MM.1S (cell line): ENCODE data around the gene MISP.
A peak's percentile ranks its signal among the peaks of the same experiment; 100 is the strongest.

Source experiments
- DNase-seq: peaks from one replicate; pipeline ENCODE4 v3.0.0-alpha.2; 2015
- H2AFZ ChIP-seq: fragments of 300-600 bp; sonication (generic); 2 replicates; pipeline ENCODE4 v1.6.0; 2016; ENCODE audit warnings: antibody characterized with exemption, low read length
- H3F3A ChIP-seq: fragments of 300-600 bp; sonication (generic); 2 replicates; pipeline ENCODE4 v1.6.1; 2016; ENCODE audit warnings: mild to moderate bottlenecking, antibody characterized with exemption, low read length, moderate library complexity, mixed read lengths; ENCODE audit not compliant: insufficient read depth
- H3K27ac ChIP-seq: fragments of 300-600 bp; sonication (generic); 2 replicates; pipeline ENCODE4 v1.5.1; 2016; ENCODE audit warnings: mild to moderate bottlenecking, low read length
- H3K27me3 ChIP-seq: fragments of 300-600 bp; sonication (generic); replicated peaks from 2 replicates; pipeline ENCODE4 v1.6.0; 2016; ENCODE audit warnings: low read length; ENCODE audit not compliant: insufficient read depth
- H3K36me3 ChIP-seq: fragments of 300-600 bp; sonication (generic); replicated peaks from 2 replicates; pipeline ENCODE4 v1.6.1; 2016; ENCODE audit warnings: mild to moderate bottlenecking, low read length, mixed read lengths; ENCODE audit not compliant: insufficient read depth
- H3K4me1 ChIP-seq: fragments of 300-600 bp; sonication (generic); 2 replicates; pipeline ENCODE4 v1.6.1; 2016; ENCODE audit warnings: low read length, mixed read lengths
- H3K4me2 ChIP-seq: fragments of 300-600 bp; sonication (generic); 2 replicates; pipeline ENCODE4 v1.6.0; 2016; ENCODE audit warnings: low read depth, low read length
- H3K4me3 ChIP-seq: fragments of 300-600 bp; sonication (generic); 2 replicates; pipeline ENCODE4 v1.5.1; 2016; ENCODE audit warnings: low read length, mixed read lengths
- H3K79me2 ChIP-seq: fragments of 300-600 bp; sonication (generic); 2 replicates; pipeline ENCODE4 v1.6.1; 2016; ENCODE audit warnings: mixed run types, low read length, mixed read lengths
- H3K9ac ChIP-seq: fragments of 300-600 bp; sonication (generic); 2 replicates; pipeline ENCODE4 v1.6.1; 2016; ENCODE audit warnings: low read length, mixed read lengths
- H3K9me2 ChIP-seq: fragments of 300-600 bp; sonication (generic); replicated peaks from 2 replicates; pipeline ENCODE4 v1.6.1; 2016; ENCODE audit warnings: mild to moderate bottlenecking, low read length, mixed read lengths; ENCODE audit not compliant: insufficient read depth
- H3K9me3 ChIP-seq: fragments of 300-600 bp; sonication (generic); replicated peaks from 2 replicates; pipeline ENCODE4 v1.6.1; 2016; ENCODE audit warnings: mild to moderate bottlenecking, low read length, mixed read lengths; ENCODE audit not compliant: insufficient read depth
- H4K20me1 ChIP-seq: fragments of 300-600 bp; sonication (generic); 2 replicates; pipeline ENCODE4 v1.6.1; 2016; ENCODE audit warnings: mild to moderate bottlenecking, low read length, moderate library complexity, mixed read lengths; ENCODE audit not compliant: insufficient read depth
- EZH2 ChIP-seq: fragments of 300-600 bp; sonication (generic); optimal IDR thresholded peaks from 2 replicates; pipeline ENCODE3; 2017; ENCODE audit warnings: low read depth, mild to moderate bottlenecking, antibody characterized with exemption, low read length, mixed read lengths
- EZH2phosphoT487 ChIP-seq: fragments of 300-600 bp; sonication (generic); IDR thresholded peaks from 2 replicates; pipeline ENCODE4 v1.6.1; 2018; ENCODE audit warnings: antibody characterized with exemption, low read length
- TF ChIP-seq, protein P1 (sequence below): fragments of 300-600 bp; sonication (generic); IDR thresholded peaks from 2 replicates; pipeline ENCODE4 v1.5.1; 2016; ENCODE audit warnings: antibody characterized with exemption, low read length, mixed read lengths

The MISP gene

DNA sequence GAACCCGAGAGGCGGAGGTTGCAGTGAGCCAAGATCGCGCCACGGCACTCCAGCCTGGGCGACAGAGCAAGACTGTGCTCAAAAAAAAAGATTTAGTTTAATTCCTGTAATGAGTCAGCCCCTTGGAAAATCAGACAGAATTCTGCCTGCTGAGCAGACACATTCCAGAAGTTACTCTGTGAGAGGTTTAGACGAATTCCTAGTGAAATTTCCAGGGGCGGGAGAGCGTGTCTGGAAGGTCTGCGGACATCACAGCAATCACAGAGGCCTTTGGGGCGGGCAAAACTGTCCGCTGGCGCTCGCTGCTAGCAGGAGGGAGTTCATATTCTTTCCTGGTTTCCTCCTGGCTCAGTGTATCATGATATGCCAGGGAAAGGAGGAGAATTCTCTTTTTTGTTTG, 17.5 kb downstream of the MISP start:
- no peak for DNase-seq
- TF ChIP-seq EZH2 = no peak
- no peak for TF ChIP-seq EZH2phosphoT487
- TF ChIP-seq, protein P1, sequence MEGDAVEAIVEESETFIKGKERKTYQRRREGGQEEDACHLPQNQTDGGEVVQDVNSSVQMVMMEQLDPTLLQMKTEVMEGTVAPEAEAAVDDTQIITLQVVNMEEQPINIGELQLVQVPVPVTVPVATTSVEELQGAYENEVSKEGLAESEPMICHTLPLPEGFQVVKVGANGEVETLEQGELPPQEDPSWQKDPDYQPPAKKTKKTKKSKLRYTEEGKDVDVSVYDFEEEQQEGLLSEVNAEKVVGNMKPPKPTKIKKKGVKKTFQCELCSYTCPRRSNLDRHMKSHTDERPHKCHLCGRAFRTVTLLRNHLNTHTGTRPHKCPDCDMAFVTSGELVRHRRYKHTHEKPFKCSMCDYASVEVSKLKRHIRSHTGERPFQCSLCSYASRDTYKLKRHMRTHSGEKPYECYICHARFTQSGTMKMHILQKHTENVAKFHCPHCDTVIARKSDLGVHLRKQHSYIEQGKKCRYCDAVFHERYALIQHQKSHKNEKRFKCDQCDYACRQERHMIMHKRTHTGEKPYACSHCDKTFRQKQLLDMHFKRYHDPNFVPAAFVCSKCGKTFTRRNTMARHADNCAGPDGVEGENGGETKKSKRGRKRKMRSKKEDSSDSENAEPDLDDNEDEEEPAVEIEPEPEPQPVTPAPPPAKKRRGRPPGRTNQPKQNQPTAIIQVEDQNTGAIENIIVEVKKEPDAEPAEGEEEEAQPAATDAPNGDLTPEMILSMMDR = no peak
- H3K27me3 ChIP-seq = peaks cover 72% of the 10 kb centered on the region
- H3F3A ChIP-seq = no peaks in the 10 kb centered on the region
- no peak overlapping the region for H3K4me2 ChIP-seq
- H4K20me1 ChIP-seq = no peaks in the 10 kb centered on the region
- no peaks in the 10 kb centered on the region for H3K4me1 ChIP-seq
- no peaks in the 10 kb centered on the region for H3K9me2 ChIP-seq
- no peaks in the 10 kb centered on the region for H3K9me3 ChIP-seq
- no peak overlapping the region for H3K9ac ChIP-seq
- no peak overlapping the region for H3K27ac ChIP-seq
- H3K36me3 ChIP-seq = no peaks in the 10 kb centered on the region
- no peak overlapping the region for H3K4me3 ChIP-seq
- H2AFZ ChIP-seq = no peak overlapping the region
- no peaks in the 10 kb centered on the region for H3K79me2 ChIP-seq

DNA sequence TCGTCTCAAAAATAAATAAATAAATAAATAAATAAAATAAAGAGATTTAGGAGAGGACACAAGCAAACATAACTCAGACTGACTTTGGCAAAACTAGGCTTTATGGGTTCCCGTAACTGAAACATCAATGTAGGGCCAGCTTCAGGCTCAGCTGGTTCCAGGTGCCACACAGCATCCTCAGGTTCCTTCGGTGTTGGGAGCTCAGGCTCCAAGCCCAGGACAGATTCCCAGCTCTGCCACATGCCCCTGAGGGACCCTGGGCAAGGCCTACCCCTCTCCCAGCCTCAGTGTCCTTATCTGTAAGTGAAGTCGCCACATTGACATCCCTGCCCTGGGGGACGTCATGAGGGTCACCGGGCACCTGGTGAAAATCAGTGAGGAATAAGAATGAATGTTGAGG, 18.7 kb downstream of the MISP start:
- no peak overlapping the region for H3K4me3 ChIP-seq
- no peak for TF ChIP-seq EZH2
- TF ChIP-seq, protein P1 = no peak
- no peak for TF ChIP-seq EZH2phosphoT487
- no peak overlapping the region for H2AFZ ChIP-seq
- DNase-seq = no peak
- no peaks in the 10 kb centered on the region for H3K9me3 ChIP-seq
- no peaks in the 10 kb centered on the region for H4K20me1 ChIP-seq
- no peak overlapping the region for H3K4me2 ChIP-seq
- H3K36me3 ChIP-seq = no peaks in the 10 kb centered on the region
- H3K9ac ChIP-seq = no peak overlapping the region
- no peaks in the 10 kb centered on the region for H3K9me2 ChIP-seq
- H3K27me3 ChIP-seq = peaks cover 70% of the 10 kb centered on the region
- no peaks in the 10 kb centered on the region for H3F3A ChIP-seq
- no peak overlapping the region for H3K27ac ChIP-seq
- no peaks in the 10 kb centered on the region for H3K79me2 ChIP-seq
- H3K4me1 ChIP-seq = no peaks in the 10 kb centered on the region

DNA sequence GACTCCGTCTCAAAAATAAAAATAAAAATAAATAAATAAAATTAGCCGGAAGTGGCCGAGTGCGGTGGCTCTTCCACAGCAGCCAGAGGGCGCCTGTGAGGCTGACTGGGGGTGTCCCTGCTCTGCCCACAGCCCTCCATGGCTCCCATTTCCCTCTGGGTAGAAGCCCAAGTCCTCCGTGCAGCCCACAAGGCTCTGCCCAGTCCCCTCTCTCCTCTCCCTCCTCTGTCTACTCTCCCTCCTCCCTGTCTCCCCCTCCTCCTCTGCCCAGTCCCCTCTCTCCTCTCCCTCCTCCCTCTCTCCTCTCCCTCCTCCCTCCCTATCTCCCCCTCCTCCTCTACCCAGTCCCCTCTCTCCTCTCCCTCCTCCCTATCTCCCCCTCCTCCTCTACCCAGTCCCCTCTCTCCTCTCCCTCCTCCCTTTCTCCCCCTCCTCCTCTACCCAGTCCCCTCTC, 20.4 kb downstream of the MISP start:
- Histone ChIP-seq H3K27ac (no peak overlapping the region), H3F3A (no peaks in the 10 kb centered on the region), H3K9ac (no peak overlapping the region), H3K4me1 (no peaks in the 10 kb centered on the region), H3K9me3 (no peaks in the 10 kb centered on the region), H3K36me3 (no peaks in the 10 kb centered on the region), H3K27me3 (peaks cover 62% of the 10 kb centered on the region), H3K4me3 (no peak overlapping the region), H3K9me2 (no peaks in the 10 kb centered on the region), H4K20me1 (no peaks in the 10 kb centered on the region), H3K79me2 (no peaks in the 10 kb centered on the region), H2AFZ (no peak overlapping the region), H3K4me2 (no peak overlapping the region)
- DNase-seq = peak; percentile 22
- TF ChIP-seq, protein P1 = peak; percentile 31
- TF ChIP-seq EZH2 = no peak
- TF ChIP-seq EZH2phosphoT487 = no peak
